ENCODE measurements around the gene LONP2. TPM values are rescaled to one million over a fixed set of nuclear protein-coding genes. Genes with fewer than 3 reads are reported as not detected.

Gene LONP2
- polyA plus RNA-seq, 3 donors: 21.5 to 35.6 (median 26.0) TPM

DNA sequence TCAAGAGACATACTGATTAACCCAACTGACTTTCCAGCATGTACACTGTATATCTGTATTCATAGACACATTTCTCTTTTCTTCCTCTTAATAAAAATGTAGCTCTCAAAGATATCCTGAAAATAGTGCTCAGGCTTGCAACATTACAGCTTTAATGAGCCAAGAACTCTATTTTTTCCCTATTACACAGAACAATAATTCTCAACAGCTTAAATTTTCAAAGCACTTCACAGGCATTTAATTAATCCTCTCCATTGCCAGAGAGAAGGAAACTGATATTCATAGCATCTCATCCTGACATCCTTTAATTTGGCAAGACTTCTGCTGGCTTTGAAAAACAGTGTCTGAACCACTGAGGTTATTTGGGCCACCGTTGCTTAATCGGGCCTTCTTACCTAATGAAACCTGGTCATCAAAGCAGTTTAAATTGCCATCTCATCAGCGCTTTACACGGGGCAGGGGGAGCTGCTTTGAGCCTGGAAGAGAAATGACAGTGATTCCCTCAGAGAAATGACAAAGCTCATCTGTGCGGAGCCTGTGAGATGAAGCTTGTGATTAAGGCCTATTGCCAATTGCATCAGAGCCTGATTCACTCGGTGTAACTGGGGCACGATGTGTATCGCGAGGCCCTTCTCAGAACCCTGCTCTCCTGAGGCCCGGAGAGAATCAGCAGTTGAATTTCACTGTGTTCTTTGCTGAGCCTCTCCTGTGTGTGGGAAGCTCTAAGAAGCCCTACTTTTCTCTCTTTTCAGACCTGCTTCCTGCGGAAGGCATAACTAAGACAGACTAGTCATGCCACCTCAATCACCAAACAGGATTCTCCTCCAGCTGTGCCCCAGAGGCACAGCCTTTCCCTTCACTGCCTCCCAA lies 149.6 kb downstream of the LONP2 start:
- DNase-seq: peak in 1 of 3 donors; percentile 29
- H3K4me1 ChIP-seq (ENCODE audit: control insufficient read depth in 1 of 2, insufficient read depth in 2 of 2, low read length in 2 of 2): peaks cover 12 to 16% of the 10 kb centered on the region in 2 donors
- H3K36me3 ChIP-seq (replicated peaks in 1 of 2; ENCODE audit: control insufficient read depth in 1 of 2, insufficient read depth in 2 of 2, low read length in 2 of 2): no peaks in the 10 kb centered on the region
- Mint-ChIP-seq H3K27me3 (ENCODE audit: low read depth in 3 of 3) (peaks cover 0 to 2% (median 0%) of the 10 kb centered on the region in 3 donors), H3K36me3 (no peaks in the 10 kb centered on the region), H3K4me3 (no peak overlapping the region), H3K27ac (peak overlapping the region in 2 of 7 donors; percentile 1 to 12), H3K4me1 (peaks cover 15% of the 10 kb centered on the region), H3K9me3 (peaks cover 0 to 3% (median 0%) of the 10 kb centered on the region in 7 donors)
- no peak overlapping the region for H3K9ac ChIP-seq (ENCODE audit: insufficient read depth, low read length, poor library complexity, severe bottlenecking)
- intact Hi-C loops (cut with micrococcal nuclease): no loop called here
- no peak overlapping the region for H2AFZ ChIP-seq (ENCODE audit: insufficient read depth, low read depth, low read length, poor library complexity, severe bottlenecking)
- no peaks in the 10 kb centered on the region for H4K20me1 ChIP-seq (ENCODE audit: insufficient read depth, low read length)
- no peak overlapping the region for H3K4me2 ChIP-seq (replicated peaks; ENCODE audit: extremely low read depth, low read length, poor library complexity, severe bottlenecking)
- WGBS (ENCODE audit: insufficient coverage): 82% methylated on average over 11 of the region's 11 CpGs
- no peaks in the 10 kb centered on the region for H3K27me3 ChIP-seq (ENCODE audit: control insufficient read depth in 2 of 2, insufficient read depth in 2 of 2, low read length in 2 of 2)
- TF ChIP-seq, protein P1, sequence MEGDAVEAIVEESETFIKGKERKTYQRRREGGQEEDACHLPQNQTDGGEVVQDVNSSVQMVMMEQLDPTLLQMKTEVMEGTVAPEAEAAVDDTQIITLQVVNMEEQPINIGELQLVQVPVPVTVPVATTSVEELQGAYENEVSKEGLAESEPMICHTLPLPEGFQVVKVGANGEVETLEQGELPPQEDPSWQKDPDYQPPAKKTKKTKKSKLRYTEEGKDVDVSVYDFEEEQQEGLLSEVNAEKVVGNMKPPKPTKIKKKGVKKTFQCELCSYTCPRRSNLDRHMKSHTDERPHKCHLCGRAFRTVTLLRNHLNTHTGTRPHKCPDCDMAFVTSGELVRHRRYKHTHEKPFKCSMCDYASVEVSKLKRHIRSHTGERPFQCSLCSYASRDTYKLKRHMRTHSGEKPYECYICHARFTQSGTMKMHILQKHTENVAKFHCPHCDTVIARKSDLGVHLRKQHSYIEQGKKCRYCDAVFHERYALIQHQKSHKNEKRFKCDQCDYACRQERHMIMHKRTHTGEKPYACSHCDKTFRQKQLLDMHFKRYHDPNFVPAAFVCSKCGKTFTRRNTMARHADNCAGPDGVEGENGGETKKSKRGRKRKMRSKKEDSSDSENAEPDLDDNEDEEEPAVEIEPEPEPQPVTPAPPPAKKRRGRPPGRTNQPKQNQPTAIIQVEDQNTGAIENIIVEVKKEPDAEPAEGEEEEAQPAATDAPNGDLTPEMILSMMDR (IDR thresholded peaks at IDR 0.05): no peak
- H3K9me3 ChIP-seq (replicated peaks in 1 of 2; ENCODE audit: control insufficient read depth in 1 of 2, insufficient read depth in 1 of 2, low read length in 2 of 2): no peaks in the 10 kb centered on the region
- H3K79me2 ChIP-seq (ENCODE audit: insufficient read depth, low read length): no peaks in the 10 kb centered on the region
- H3K27ac ChIP-seq (ENCODE audit: low read depth in 1 of 2, low read length in 2 of 2): no peak overlapping the region
- H3K4me3 ChIP-seq (replicated peaks in 1 of 3; ENCODE audit: low read depth in 2 of 3, low read length in 3 of 3): no peak overlapping the region

DNA sequence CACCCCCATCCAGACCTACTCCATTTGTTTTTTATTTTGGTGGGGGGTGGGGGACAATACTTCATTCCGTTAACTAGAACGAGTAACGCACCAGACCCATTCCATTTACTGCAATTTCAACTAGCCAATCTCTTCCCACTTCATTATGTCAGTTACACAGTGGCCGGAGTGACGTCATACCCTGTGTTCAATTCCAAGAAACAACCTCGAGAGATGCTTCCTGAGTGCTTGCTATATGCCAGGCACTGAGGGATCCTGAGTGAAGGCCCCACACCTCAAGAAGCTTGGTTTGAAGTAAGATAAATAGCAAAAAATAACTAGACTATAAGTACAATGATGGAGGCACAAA lies 150.2 kb downstream of the LONP2 start:
- H3K9ac ChIP-seq (ENCODE audit: insufficient read depth, low read length, poor library complexity, severe bottlenecking): no peak overlapping the region
- H3K4me2 ChIP-seq (replicated peaks; ENCODE audit: extremely low read depth, low read length, poor library complexity, severe bottlenecking): no peak overlapping the region
- no peaks in the 10 kb centered on the region for H4K20me1 ChIP-seq (ENCODE audit: insufficient read depth, low read length)
- no peaks in the 10 kb centered on the region for H3K36me3 ChIP-seq (replicated peaks in 1 of 2; ENCODE audit: control insufficient read depth in 1 of 2, insufficient read depth in 2 of 2, low read length in 2 of 2)
- H3K4me3 Mint-ChIP-seq: no peak overlapping the region
- DNase-seq: no peak
- H3K36me3 Mint-ChIP-seq: no peaks in the 10 kb centered on the region
- peaks cover 9% of the 10 kb centered on the region for H3K4me1 Mint-ChIP-seq
- WGBS (ENCODE audit: insufficient coverage): no CpG with 5 or more reads among the region's 6 CpGs
- intact Hi-C loops (cut with micrococcal nuclease): no loop called here
- TF ChIP-seq, protein P1 (IDR thresholded peaks at IDR 0.05): no peak
- no peak overlapping the region for H3K27ac ChIP-seq (ENCODE audit: low read depth in 1 of 2, low read length in 2 of 2)
- no peaks in the 10 kb centered on the region for H3K79me2 ChIP-seq (ENCODE audit: insufficient read depth, low read length)
- peaks cover 9 to 12% of the 10 kb centered on the region in 2 donors for H3K4me1 ChIP-seq (ENCODE audit: control insufficient read depth in 1 of 2, insufficient read depth in 2 of 2, low read length in 2 of 2)
- no peak overlapping the region for H2AFZ ChIP-seq (ENCODE audit: insufficient read depth, low read depth, low read length, poor library complexity, severe bottlenecking)
- peaks cover 0 to 2% (median 0%) of the 10 kb centered on the region in 3 donors for H3K27me3 Mint-ChIP-seq (ENCODE audit: low read depth in 3 of 3)
- no peak overlapping the region for H3K4me3 ChIP-seq (replicated peaks in 1 of 3; ENCODE audit: low read depth in 2 of 3, low read length in 3 of 3)
- H3K9me3 ChIP-seq (replicated peaks in 1 of 2; ENCODE audit: control insufficient read depth in 1 of 2, insufficient read depth in 1 of 2, low read length in 2 of 2): no peaks in the 10 kb centered on the region
- H3K27me3 ChIP-seq (ENCODE audit: control insufficient read depth in 2 of 2, insufficient read depth in 2 of 2, low read length in 2 of 2): no peaks in the 10 kb centered on the region
- H3K9me3 Mint-ChIP-seq: peaks cover 0 to 3% (median 0%) of the 10 kb centered on the region in 7 donors
- H3K27ac Mint-ChIP-seq: no peak overlapping the region
